T follicular helper cell (primary cell): Measurements from ENCODE around the gene STK33.

Experiments
- DNase-seq: peaks from one replicate; pipeline ENCODE4 v3.0.0-alpha.2; 2020; ENCODE audit warnings: low read depth

The STK33 gene

GRCh38 chr11:8603696-8604077, 9.7 kb upstream of the STK33 start:
- no peak for DNase-seq

GRCh38 chr11:8601376-8602133, 7.5 kb upstream of the STK33 start:
- DNase-seq = no peak

DNA sequence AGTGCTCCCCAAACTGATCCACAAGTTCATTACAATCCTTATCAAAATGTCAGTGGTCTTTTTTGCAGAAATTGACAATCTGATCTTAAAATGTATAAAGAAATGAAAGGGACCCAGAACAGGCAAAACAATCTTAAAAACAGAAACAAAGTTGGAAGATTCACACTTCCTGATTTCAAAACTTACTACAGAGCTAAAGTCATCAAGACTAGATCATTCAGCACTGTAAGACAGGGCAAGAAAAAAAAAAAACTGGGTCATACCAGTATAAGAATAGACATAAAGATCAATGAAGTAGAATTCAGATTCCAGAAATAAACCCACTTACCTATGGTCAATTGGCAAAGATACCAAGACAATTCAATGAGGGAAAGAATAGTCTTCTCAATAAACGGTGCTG, 4.5 kb upstream of the STK33 start:
- no peak for DNase-seq

DNA sequence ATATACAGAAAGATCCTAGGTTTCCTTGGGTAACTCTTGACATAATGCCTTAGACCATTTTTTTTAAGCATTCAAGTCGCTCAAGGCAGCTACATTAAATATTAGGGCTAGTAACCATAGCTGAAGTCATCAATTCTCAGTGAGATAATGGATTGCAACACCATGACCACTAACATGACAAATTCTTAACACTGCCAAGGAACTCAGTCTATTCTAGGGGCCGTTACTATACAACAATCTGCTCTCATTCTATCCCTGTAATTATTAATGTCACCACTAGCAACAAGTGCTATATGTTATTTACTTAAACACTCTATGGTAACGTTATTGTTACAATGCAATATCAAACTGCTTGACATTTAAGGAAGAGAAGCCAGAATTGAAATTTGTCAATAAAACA, 3.2 kb upstream of the STK33 start:
- DNase-seq = no peak

- no peak for DNase-seq
These were observed 2.5 kb upstream of the STK33 start for GRCh38 chr11:8596504-8597046.

GRCh38 chr11:8593455-8593854, 573 bp downstream of the STK33 start:
- no peak for DNase-seq

GRCh38 chr11:8587915-8588314, 6.1 kb downstream of the STK33 start:
- no peak for DNase-seq

GRCh38 chr11:8586805-8587204, 7.2 kb downstream of the STK33 start:
- DNase-seq = no peak

DNA sequence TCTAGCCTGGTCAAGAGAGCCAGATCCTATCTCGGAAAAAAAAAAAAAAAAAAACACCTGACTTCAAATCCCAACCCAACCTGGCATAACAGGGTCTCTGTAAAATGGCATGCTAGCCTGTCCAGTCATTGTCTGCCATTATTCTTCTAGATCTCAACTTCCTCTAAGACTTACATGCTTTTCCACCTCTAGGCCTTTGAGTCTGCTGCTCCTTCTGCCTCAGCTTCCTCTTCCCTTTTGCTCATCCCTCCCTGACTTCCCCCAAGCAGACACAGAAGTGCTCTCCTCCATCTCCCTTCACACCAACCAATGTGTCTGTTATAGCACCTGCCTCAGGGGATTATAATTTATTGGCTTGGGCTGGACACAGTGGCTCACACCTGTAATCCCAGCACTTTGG, 7.8 kb downstream of the STK33 start:
- no peak for DNase-seq

- DNase-seq = no peak
These were observed 9.5 kb downstream of the STK33 start for GRCh38 chr11:8584511-8584910.

GRCh38 chr11:8584082-8584481, 9.9 kb downstream of the STK33 start:
- DNase-seq = no peak

- no peak for DNase-seq
These were observed 12.7 kb downstream of the STK33 start for GRCh38 chr11:8581300-8581699.

DNA sequence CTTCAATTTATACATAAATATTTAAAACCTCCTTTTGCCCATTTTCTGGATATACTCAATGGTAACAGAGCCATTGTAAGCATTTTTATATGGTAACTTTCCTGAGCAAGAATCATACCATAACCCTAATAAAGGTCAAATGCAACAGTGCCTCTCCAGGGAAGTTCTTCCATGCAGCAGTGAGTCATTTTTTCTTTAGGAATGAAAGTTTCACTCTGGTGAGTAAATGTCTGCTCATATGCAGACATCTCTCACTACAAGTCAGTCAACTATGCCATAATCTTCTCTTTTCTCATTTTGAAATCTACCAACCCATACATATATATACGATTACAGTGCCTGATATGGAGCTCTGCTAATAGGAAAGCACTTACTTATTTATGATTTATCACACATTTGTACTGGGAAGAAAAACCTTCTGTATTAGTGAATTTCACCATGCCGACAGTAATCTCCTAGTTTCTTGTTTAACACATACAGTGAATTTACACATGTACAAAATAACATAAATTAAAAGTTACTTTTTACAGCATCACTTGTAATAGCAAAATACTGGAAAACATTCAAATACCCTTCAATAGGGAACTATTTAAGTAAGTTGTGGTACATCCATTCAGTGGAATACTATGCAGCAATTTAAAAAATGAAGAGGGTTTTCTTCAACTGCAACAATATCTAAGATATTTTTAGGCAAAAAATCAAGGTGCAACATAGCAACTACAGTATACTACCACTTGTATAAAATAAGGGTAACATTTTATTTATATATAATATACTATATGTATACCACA, 16.0 kb downstream of the STK33 start:
- no peak for DNase-seq

DNA sequence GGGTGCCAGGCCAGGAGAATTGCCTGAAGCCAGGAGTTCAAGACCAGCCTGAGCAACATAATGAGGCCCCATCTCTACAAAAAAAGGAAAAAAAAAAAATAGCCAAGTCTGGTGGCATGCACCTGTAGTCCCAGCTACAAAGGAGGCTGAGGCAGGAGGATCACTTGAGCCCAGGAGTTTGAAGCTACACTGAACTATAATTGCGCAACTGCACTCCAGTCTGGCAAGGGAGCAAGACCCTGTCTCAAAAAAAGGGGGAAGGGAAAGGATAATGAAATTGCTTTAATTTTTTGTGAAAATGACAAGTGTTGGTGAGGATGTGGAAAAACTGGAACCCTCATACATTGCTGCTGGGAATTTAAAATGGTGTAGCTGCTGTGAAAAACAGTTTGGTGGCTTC, 19.2 kb downstream of the STK33 start:
- no peak for DNase-seq

DNA sequence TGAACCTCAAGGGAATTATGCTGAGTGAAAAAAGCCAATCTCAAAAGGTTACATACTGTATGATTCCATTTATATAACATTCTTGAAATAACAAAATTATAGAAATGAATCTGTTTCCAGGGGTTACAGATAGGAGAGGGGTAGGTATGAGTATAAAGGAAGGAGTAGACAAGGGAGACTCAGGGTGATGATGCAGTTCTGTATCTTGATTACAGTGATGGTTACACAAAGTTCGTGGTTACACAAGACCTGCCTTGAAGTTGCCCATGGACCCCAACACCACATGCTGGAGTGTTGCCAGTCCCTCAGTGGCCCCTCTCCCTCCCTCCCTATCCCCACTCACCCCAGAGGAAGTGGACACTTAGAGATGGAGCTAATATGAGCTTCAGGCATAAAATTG, 20.3 kb downstream of the STK33 start:
- DNase-seq = no peak

DNA sequence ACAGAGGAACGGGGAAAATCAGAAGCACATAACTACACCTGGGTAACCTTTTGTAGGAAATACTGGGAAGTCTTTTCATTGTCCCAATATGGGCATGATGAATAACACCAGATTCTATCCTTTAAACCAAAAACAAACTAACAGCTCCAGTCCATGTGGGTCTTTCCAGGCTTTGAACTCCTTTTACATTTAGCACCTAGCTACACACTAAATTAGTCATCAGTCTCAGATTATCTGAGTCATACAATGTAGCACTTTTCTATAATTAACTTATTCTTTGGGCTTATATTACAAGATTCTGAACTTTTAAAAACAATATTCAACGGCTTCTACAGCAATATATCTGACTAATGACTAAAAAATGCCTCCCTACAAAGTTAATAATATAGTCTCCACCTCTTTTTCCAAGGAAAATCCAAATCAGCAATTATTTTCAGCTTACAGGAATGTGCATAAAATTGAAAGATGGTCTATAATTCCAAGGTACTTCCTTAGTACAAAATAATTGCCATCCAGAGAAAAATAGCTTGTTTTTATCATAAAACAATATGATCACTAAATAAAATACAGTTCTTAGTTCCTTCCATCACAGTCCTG, 26.3 kb downstream of the STK33 start:
- no peak for DNase-seq

GRCh38 chr11:8566613-8567210, 27.3 kb downstream of the STK33 start:
- DNase-seq = no peak

DNA sequence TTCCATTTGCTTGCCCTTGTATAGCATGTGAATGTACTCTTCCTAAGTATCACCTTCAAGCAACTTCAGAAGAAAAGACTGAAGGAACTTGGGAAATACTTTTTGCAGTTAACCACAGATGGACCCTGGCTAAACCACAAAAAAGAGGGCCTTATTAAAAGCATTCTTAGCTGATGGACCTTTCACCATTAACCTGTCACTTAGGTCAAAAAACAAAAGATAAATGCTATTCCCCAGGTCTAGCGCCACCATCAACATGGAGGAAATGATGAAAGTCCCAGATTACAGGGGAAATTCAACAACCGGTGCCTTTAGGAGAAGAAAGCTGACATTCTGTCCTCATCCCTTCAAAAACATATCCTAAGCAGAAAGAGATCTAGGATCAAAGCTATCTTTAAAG, 29.5 kb downstream of the STK33 start:
- DNase-seq = no peak

DNA sequence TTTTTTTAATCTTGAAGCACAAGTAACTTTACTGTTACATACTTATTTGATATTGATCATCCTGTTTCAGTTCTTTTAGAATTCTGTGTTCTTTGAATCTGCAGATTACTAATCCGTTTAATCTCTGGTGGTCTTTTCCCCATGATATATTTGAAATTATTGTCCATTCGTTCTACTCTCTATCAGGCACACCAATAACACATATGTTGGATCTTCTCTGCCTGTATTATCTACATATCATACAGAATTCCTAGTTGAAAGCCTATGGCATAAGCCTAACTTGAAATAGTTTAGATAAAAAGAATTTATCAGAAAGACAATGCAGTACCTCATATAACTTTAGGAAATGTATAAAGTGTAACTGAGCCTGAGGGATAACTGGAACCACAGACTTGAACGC, 32.6 kb downstream of the STK33 start:
- DNase-seq = no peak

DNA sequence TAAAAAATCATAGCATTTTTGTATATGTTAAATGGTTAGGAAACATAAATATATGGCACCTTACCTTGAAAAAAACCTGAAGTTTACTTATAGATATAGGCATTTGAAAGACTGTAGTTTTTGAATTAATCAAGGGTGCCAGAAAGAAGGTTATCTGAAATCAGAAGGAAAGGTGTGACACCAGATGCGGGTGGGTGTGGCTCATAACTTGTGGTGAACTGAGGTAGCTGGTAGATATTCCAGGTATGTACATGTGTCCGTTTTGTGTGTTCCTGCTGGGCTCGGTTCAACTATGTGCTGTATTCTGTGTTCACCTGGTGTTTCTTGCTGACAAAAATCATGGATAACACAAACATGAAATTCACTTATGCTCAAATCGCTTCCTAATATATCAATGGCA, 35.6 kb downstream of the STK33 start:
- DNase-seq = no peak

- DNase-seq = no peak
These were observed 48.2 kb downstream of the STK33 start for GRCh38 chr11:8545698-8546366.

GRCh38 chr11:8544807-8545206, 49.2 kb downstream of the STK33 start:
- no peak for DNase-seq
